ENCODE measurements around the gene CLIC6.

Gene CLIC6

DNA sequence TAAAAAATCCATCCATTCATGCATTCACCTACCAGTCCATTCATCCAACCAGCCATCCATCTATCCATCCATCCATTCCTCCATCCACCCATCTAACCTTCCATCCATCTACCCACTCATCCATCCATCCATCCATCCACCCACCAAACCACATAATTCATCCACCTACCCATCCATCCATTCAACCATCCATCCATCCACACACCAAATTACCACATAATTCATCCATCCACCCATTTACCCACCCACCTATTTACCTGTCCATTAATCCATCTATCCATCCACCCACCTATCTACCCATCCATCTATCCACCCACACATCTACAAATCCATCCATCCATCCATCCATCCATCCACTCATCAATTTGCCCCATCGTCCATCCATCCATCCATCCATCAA, 71.4 kb downstream of the CLIC6 start:
- H3K36me3 ChIP-seq (replicated peaks in 1 of 2; ENCODE audit: control insufficient read depth in 2 of 2, insufficient read depth in 2 of 2, low read length in 2 of 2): no peaks in the 10 kb centered on the region
- no peak overlapping the region for H4K91ac ChIP-seq (ENCODE audit: low read depth, low read length, poor library complexity)
- no peak overlapping the region for H3K4me3 ChIP-seq (ENCODE audit: low read length in 2 of 2)
- DNase-seq (ENCODE audit: low spot score): no peak
- no peak overlapping the region for H3K9ac ChIP-seq (ENCODE audit: low read depth, low read length, poor library complexity)
- H2AK5ac ChIP-seq (ENCODE audit: low read depth, low read length): no peak overlapping the region
- no peak overlapping the region for H4K8ac ChIP-seq (ENCODE audit: low read depth, low read length)
- H3K9me3 ChIP-seq (replicated peaks in 1 of 2; ENCODE audit: control insufficient read depth in 2 of 2, insufficient read depth in 1 of 2, low read depth in 1 of 2, low read length in 2 of 2): no peaks in the 10 kb centered on the region
- H3K27ac ChIP-seq (replicated peaks; ENCODE audit: low read length): no peak overlapping the region
- H3K4me1 ChIP-seq (ENCODE audit: control insufficient read depth in 2 of 2, insufficient read depth in 1 of 2, low read depth in 1 of 2, low read length in 2 of 2): no peaks in the 10 kb centered on the region
- H3K79me1 ChIP-seq (ENCODE audit: low read depth, low read length): no peaks in the 10 kb centered on the region
- H2BK15ac ChIP-seq (ENCODE audit: low read length): no peak overlapping the region
- no peak overlapping the region for H2BK12ac ChIP-seq (ENCODE audit: low read length)
- H3K14ac ChIP-seq (ENCODE audit: low read length): no peak overlapping the region
- no peak overlapping the region for H2BK120ac ChIP-seq (ENCODE audit: low read depth, low read length)
- no peak overlapping the region for H2BK5ac ChIP-seq (ENCODE audit: low read length)
- no peak overlapping the region for H2AFZ ChIP-seq (ENCODE audit: low read length)
- H3K18ac ChIP-seq (ENCODE audit: low read length): no peak overlapping the region
- H3K4me2 ChIP-seq (ENCODE audit: insufficient read depth, low read length, poor library complexity, severe bottlenecking): no peak overlapping the region
- WGBS, 2 donors (ENCODE audit: extremely low coverage in 2 of 2, insufficient read length in 2 of 2, insufficient replicate concordance in 1 of 2): 100% methylated on average over 1 of the region's 1 CpG; no CpG with 5 or more reads in 1 of the 2 donors
- H3K27me3 ChIP-seq (ENCODE audit: control insufficient read depth in 3 of 3, insufficient read depth in 3 of 3, low read depth in 1 of 3, low read length in 3 of 3): peaks cover 0 to 4% (median 0%) of the 10 kb centered on the region in 3 experiments
- H3K23ac ChIP-seq (ENCODE audit: low read depth, low read length, poor library complexity): no peak overlapping the region
- no peak overlapping the region for H3K4ac ChIP-seq (ENCODE audit: low read length)

GRCh38 chr21:34743285-34743684, 74.5 kb downstream of the CLIC6 start:
- H2BK12ac ChIP-seq (ENCODE audit: low read length): no peak overlapping the region
- H3K79me1 ChIP-seq (ENCODE audit: low read depth, low read length): no peaks in the 10 kb centered on the region
- no peak overlapping the region for H4K91ac ChIP-seq (ENCODE audit: low read depth, low read length, poor library complexity)
- no peak overlapping the region for H3K18ac ChIP-seq (ENCODE audit: low read length)
- H2AFZ ChIP-seq (ENCODE audit: low read length): no peak overlapping the region
- H2BK5ac ChIP-seq (ENCODE audit: low read length): no peak overlapping the region
- WGBS, 2 donors (ENCODE audit: extremely low coverage in 2 of 2, insufficient read length in 2 of 2, insufficient replicate concordance in 1 of 2): no CpG with 5 or more reads among the region's 9 CpGs
- DNase-seq (ENCODE audit: low spot score): no peak
- no peak overlapping the region for H3K4ac ChIP-seq (ENCODE audit: low read length)
- no peak overlapping the region for H3K27ac ChIP-seq (replicated peaks; ENCODE audit: low read length)
- H4K8ac ChIP-seq (ENCODE audit: low read depth, low read length): no peak overlapping the region
- no peaks in the 10 kb centered on the region for H3K36me3 ChIP-seq (replicated peaks in 1 of 2; ENCODE audit: control insufficient read depth in 2 of 2, insufficient read depth in 2 of 2, low read length in 2 of 2)
- H3K4me2 ChIP-seq (ENCODE audit: insufficient read depth, low read length, poor library complexity, severe bottlenecking): no peak overlapping the region
- no peaks in the 10 kb centered on the region for H3K9me3 ChIP-seq (replicated peaks in 1 of 2; ENCODE audit: control insufficient read depth in 2 of 2, insufficient read depth in 1 of 2, low read depth in 1 of 2, low read length in 2 of 2)
- peaks cover 0 to 3% (median 0%) of the 10 kb centered on the region in 3 experiments for H3K27me3 ChIP-seq (ENCODE audit: control insufficient read depth in 3 of 3, insufficient read depth in 3 of 3, low read depth in 1 of 3, low read length in 3 of 3)
- H3K23ac ChIP-seq (ENCODE audit: low read depth, low read length, poor library complexity): no peak overlapping the region
- no peak overlapping the region for H3K9ac ChIP-seq (ENCODE audit: low read depth, low read length, poor library complexity)
- H2BK15ac ChIP-seq (ENCODE audit: low read length): no peak overlapping the region
- no peak overlapping the region for H3K14ac ChIP-seq (ENCODE audit: low read length)
- no peak overlapping the region for H2AK5ac ChIP-seq (ENCODE audit: low read depth, low read length)
- H2BK120ac ChIP-seq (ENCODE audit: low read depth, low read length): no peak overlapping the region
- no peak overlapping the region for H3K4me3 ChIP-seq (ENCODE audit: low read length in 2 of 2)
- H3K4me1 ChIP-seq (ENCODE audit: control insufficient read depth in 2 of 2, insufficient read depth in 1 of 2, low read depth in 1 of 2, low read length in 2 of 2): no peaks in the 10 kb centered on the region

- no peaks in the 10 kb centered on the region for H3K27me3 ChIP-seq (ENCODE audit: control insufficient read depth in 3 of 3, insufficient read depth in 3 of 3, low read depth in 1 of 3, low read length in 3 of 3)
- no peak overlapping the region for H3K27ac ChIP-seq (replicated peaks; ENCODE audit: low read length)
- H3K9ac ChIP-seq (ENCODE audit: low read depth, low read length, poor library complexity): no peak overlapping the region
- WGBS, 2 donors (ENCODE audit: extremely low coverage in 2 of 2, insufficient read length in 2 of 2, insufficient replicate concordance in 1 of 2): no CpG with 5 or more reads among the region's 9 CpGs
- H3K18ac ChIP-seq (ENCODE audit: low read length): no peak overlapping the region
- no peak overlapping the region for H2AK5ac ChIP-seq (ENCODE audit: low read depth, low read length)
- peak overlapping the region; percentile 3 for H2BK5ac ChIP-seq (ENCODE audit: low read length)
- DNase-seq (ENCODE audit: low spot score): no peak
- H4K91ac ChIP-seq (ENCODE audit: low read depth, low read length, poor library complexity): no peak overlapping the region
- no peak overlapping the region for H2BK12ac ChIP-seq (ENCODE audit: low read length)
- H3K4ac ChIP-seq (ENCODE audit: low read length): no peak overlapping the region
- no peak overlapping the region for H3K4me3 ChIP-seq (ENCODE audit: low read length in 2 of 2)
- H2BK15ac ChIP-seq (ENCODE audit: low read length): no peak overlapping the region
- no peaks in the 10 kb centered on the region for H3K79me1 ChIP-seq (ENCODE audit: low read depth, low read length)
- H4K8ac ChIP-seq (ENCODE audit: low read depth, low read length): no peak overlapping the region
- no peak overlapping the region for H3K14ac ChIP-seq (ENCODE audit: low read length)
- no peaks in the 10 kb centered on the region for H3K36me3 ChIP-seq (replicated peaks in 1 of 2; ENCODE audit: control insufficient read depth in 2 of 2, insufficient read depth in 2 of 2, low read length in 2 of 2)
- H3K23ac ChIP-seq (ENCODE audit: low read depth, low read length, poor library complexity): no peak overlapping the region
- no peak overlapping the region for H3K4me2 ChIP-seq (ENCODE audit: insufficient read depth, low read length, poor library complexity, severe bottlenecking)
- H2BK120ac ChIP-seq (ENCODE audit: low read depth, low read length): no peak overlapping the region
- no peaks in the 10 kb centered on the region for H3K4me1 ChIP-seq (ENCODE audit: control insufficient read depth in 2 of 2, insufficient read depth in 1 of 2, low read depth in 1 of 2, low read length in 2 of 2)
- H3K9me3 ChIP-seq (replicated peaks in 1 of 2; ENCODE audit: control insufficient read depth in 2 of 2, insufficient read depth in 1 of 2, low read depth in 1 of 2, low read length in 2 of 2): no peaks in the 10 kb centered on the region
- no peak overlapping the region for H2AFZ ChIP-seq (ENCODE audit: low read length)
Measured at GRCh38 chr21:34743831-34744230, 75.0 kb downstream of the CLIC6 start.

GRCh38 chr21:34744801-34745200, 76.0 kb downstream of the CLIC6 start:
- H3K14ac ChIP-seq (ENCODE audit: low read length): no peak overlapping the region
- no peak overlapping the region for H4K91ac ChIP-seq (ENCODE audit: low read depth, low read length, poor library complexity)
- no peaks in the 10 kb centered on the region for H3K27me3 ChIP-seq (ENCODE audit: control insufficient read depth in 3 of 3, insufficient read depth in 3 of 3, low read depth in 1 of 3, low read length in 3 of 3)
- no peak overlapping the region for H3K4ac ChIP-seq (ENCODE audit: low read length)
- H3K79me1 ChIP-seq (ENCODE audit: low read depth, low read length): no peaks in the 10 kb centered on the region
- H3K9ac ChIP-seq (ENCODE audit: low read depth, low read length, poor library complexity): no peak overlapping the region
- no peak for DNase-seq (ENCODE audit: low spot score)
- no peaks in the 10 kb centered on the region for H3K4me1 ChIP-seq (ENCODE audit: control insufficient read depth in 2 of 2, insufficient read depth in 1 of 2, low read depth in 1 of 2, low read length in 2 of 2)
- H3K4me3 ChIP-seq (ENCODE audit: low read length in 2 of 2): no peak overlapping the region
- no peak overlapping the region for H3K23ac ChIP-seq (ENCODE audit: low read depth, low read length, poor library complexity)
- no peak overlapping the region for H3K4me2 ChIP-seq (ENCODE audit: insufficient read depth, low read length, poor library complexity, severe bottlenecking)
- no CpG with 5 or more reads among the region's 3 CpGs for WGBS, 2 donors (ENCODE audit: extremely low coverage in 2 of 2, insufficient read length in 2 of 2, insufficient replicate concordance in 1 of 2)
- H3K27ac ChIP-seq (replicated peaks; ENCODE audit: low read length): no peak overlapping the region
- no peak overlapping the region for H2BK120ac ChIP-seq (ENCODE audit: low read depth, low read length)
- H3K18ac ChIP-seq (ENCODE audit: low read length): no peak overlapping the region
- H3K9me3 ChIP-seq (replicated peaks in 1 of 2; ENCODE audit: control insufficient read depth in 2 of 2, insufficient read depth in 1 of 2, low read depth in 1 of 2, low read length in 2 of 2): no peaks in the 10 kb centered on the region
- H2BK12ac ChIP-seq (ENCODE audit: low read length): no peak overlapping the region
- H2AK5ac ChIP-seq (ENCODE audit: low read depth, low read length): no peak overlapping the region
- no peak overlapping the region for H2AFZ ChIP-seq (ENCODE audit: low read length)
- H3K36me3 ChIP-seq (replicated peaks in 1 of 2; ENCODE audit: control insufficient read depth in 2 of 2, insufficient read depth in 2 of 2, low read length in 2 of 2): no peaks in the 10 kb centered on the region
- no peak overlapping the region for H2BK5ac ChIP-seq (ENCODE audit: low read length)
- H4K8ac ChIP-seq (ENCODE audit: low read depth, low read length): no peak overlapping the region
- H2BK15ac ChIP-seq (ENCODE audit: low read length): no peak overlapping the region

Measured in neuronal stem cell (in vitro differentiated cells).